NK-92 (cell line): Measurements from ENCODE around the gene AUP1.
"Not testable (repeated sequence)": the region's sequence is repeated elsewhere in the genome, so short reads cannot be mapped to it uniquely, and the experiment has no call there.

Experiments
- DNase-seq: peaks from one replicate; lab custom pipeline; 2025; ENCODE audit not compliant: unreplicated experiment; lab: John Stamatoyannopoulos, UW

AUP1 gene

GRCh38 chr2:74529357-74530238 is at the start of gene AUP1, which contains the start of gene HTRA2:
Gene AUP1, minus strand, starts transcription at chr2:74529706. Its CDS starts 77 bp downstream, at chr2:74529629.
Gene HTRA2, plus strand, starts transcription at chr2:74529933. Its CDS starts 74 bp downstream, at chr2:74530007.
- DNase-seq, result peak; percentile 17

GRCh38 chr2:74578408-74578807 is 48.9 kb upstream of the AUP1 start:
- no peak for DNase-seq

GRCh38 chr2:74577448-74577847 is 47.9 kb upstream of the AUP1 start:
- no peak for DNase-seq

- DNase-seq, result no peak
Observed at GRCh38 chr2:74576863-74577229, 47.3 kb upstream of the AUP1 start.

GRCh38 chr2:74576211-74576862 is 46.8 kb upstream of the AUP1 start:
- no peak for DNase-seq

- no peak for DNase-seq
Observed at GRCh38 chr2:74575320-74575719, 45.8 kb upstream of the AUP1 start.

- DNase-seq, result no peak
Observed at GRCh38 chr2:74573747-74574562, 44.4 kb upstream of the AUP1 start.

GRCh38 chr2:74572178-74572925 is 42.8 kb upstream of the AUP1 start:
- no peak for DNase-seq

- no peak for DNase-seq
Observed at GRCh38 chr2:74571058-74571457, 41.6 kb upstream of the AUP1 start.

GRCh38 chr2:74569686-74570085 is 40.2 kb upstream of the AUP1 start:
- no peak for DNase-seq

GRCh38 chr2:74567881-74568280 is 38.4 kb upstream of the AUP1 start:
- no peak for DNase-seq

GRCh38 chr2:74566754-74567085 is 37.2 kb upstream of the AUP1 start:
- DNase-seq, result no peak

GRCh38 chr2:74566076-74566753 is 36.7 kb upstream of the AUP1 start:
- no peak for DNase-seq

GRCh38 chr2:74564222-74564621 is 34.7 kb upstream of the AUP1 start:
- DNase-seq, result no peak

GRCh38 chr2:74562126-74562775 is 32.7 kb upstream of the AUP1 start:
- no peak for DNase-seq

- not testable (repeated sequence) for DNase-seq
Observed at GRCh38 chr2:74561022-74561421, 31.5 kb upstream of the AUP1 start.

GRCh38 chr2:74560591-74560990 is 31.1 kb upstream of the AUP1 start:
- DNase-seq, result no peak

GRCh38 chr2:74559912-74560311 is 30.4 kb upstream of the AUP1 start:
- no peak for DNase-seq

- DNase-seq, result no peak
Observed at GRCh38 chr2:74558284-74559230, 29.1 kb upstream of the AUP1 start.
